ENCODE data around the gene COX10.

GRCh38 chr17:14158707-14159106, 89.4 kb downstream of the COX10 start:
- TF ChIP-seq CTCF (IDR thresholded peaks at IDR 0.05) = no peak
- no peak for TF ChIP-seq POLR2A (IDR thresholded peaks at IDR 0.05; ENCODE audit: low read depth)

All from esophagus muscularis mucosa (tissue), 3 donors.